ENCODE data around the gene MST1.

DNA sequence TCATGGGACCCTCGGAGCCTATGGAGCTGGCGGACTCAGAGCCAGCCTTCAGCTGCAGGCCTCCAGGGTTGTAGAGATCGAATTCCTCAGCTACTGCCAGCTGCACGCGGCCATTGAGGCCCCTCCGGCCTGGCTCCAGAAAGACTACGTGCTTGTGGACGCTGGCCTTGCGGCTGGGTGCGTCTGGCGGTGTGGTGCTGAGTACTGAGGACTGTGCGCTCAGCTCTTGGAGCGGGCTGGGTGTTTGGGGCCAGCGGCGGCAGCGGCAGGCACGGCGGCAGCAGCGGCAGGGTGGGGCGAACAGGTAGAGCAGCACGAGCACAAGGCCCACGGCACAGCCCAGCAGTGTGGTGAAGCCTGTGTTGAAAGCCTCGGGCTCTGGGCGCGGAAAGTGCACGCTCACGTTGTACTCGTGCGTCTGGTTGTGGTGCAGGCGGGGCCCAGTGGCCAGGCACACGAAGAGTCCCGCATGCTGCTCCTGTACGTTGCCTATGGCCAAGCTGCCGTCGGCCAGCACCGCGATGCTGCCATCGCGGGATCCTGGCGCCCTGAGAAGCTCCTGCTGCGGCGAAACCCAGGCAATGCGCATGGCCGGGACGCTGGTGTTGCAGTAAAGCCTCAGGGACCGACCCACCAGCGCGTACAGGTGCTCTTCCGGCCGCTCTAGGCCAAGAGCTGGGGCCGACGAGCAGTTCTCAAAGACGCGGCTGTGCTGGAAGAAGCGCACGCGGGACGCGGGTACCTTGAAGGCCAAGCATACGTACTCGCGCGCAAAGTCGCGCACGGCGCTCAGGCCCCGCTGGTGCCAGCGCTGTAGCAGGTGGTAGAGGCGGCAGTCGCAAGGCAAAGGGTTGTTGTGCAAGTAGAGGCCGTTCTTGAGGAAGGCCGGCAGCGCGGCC, 28.9 kb upstream of the MST1 start:
- TF ChIP-seq, protein P1, sequence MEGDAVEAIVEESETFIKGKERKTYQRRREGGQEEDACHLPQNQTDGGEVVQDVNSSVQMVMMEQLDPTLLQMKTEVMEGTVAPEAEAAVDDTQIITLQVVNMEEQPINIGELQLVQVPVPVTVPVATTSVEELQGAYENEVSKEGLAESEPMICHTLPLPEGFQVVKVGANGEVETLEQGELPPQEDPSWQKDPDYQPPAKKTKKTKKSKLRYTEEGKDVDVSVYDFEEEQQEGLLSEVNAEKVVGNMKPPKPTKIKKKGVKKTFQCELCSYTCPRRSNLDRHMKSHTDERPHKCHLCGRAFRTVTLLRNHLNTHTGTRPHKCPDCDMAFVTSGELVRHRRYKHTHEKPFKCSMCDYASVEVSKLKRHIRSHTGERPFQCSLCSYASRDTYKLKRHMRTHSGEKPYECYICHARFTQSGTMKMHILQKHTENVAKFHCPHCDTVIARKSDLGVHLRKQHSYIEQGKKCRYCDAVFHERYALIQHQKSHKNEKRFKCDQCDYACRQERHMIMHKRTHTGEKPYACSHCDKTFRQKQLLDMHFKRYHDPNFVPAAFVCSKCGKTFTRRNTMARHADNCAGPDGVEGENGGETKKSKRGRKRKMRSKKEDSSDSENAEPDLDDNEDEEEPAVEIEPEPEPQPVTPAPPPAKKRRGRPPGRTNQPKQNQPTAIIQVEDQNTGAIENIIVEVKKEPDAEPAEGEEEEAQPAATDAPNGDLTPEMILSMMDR (conservative IDR thresholded peaks at IDR 0.05; ENCODE audit: low read length), result no peak
- TF ChIP-seq EZH2phosphoT487 (IDR thresholded peaks at IDR 0.05; ENCODE audit: borderline replicate concordance, low read depth, low read length), result no peak

Data from OCI-LY7 (cell line).